LNCAP (cell line): Measurements from ENCODE around the gene BTG4.
A peak's percentile ranks its signal among the peaks of the same experiment; 100 is the strongest.

Experiments
- CTCF ChIP-seq: fragments of 450-650 bp; IDR thresholded peaks from 2 replicates; pipeline ENCODE4 v1.5.1; 2017; ENCODE audit warnings: mild to moderate bottlenecking

BTG4 gene

GRCh38 chr11:111531687-111532364 is 19.6 kb upstream of the BTG4 start:
- no peak for TF ChIP-seq CTCF

- no peak for TF ChIP-seq CTCF
Observed at GRCh38 chr11:111531136-111531535, 18.9 kb upstream of the BTG4 start.

- no peak for TF ChIP-seq CTCF
Observed at GRCh38 chr11:111530091-111530490, 17.9 kb upstream of the BTG4 start.

GRCh38 chr11:111528557-111528956 is 16.4 kb upstream of the BTG4 start:
- TF ChIP-seq CTCF: peak; percentile 28; the same call in 1 of the 2 replicates

GRCh38 chr11:111527279-111527678 is 15.1 kb upstream of the BTG4 start:
- TF ChIP-seq CTCF: no peak

GRCh38 chr11:111526501-111526900 is 14.3 kb upstream of the BTG4 start:
- TF ChIP-seq CTCF: no peak

GRCh38 chr11:111525456-111525855 is 13.3 kb upstream of the BTG4 start:
- no peak for TF ChIP-seq CTCF

- no peak for TF ChIP-seq CTCF
Observed at GRCh38 chr11:111524056-111524455, 11.9 kb upstream of the BTG4 start.
